Mesendoderm (in vitro differentiated cells): ENCODE measurements around the gene BLACAT1.

Experiments used
- DNase-seq: peaks from one replicate; pipeline ENCODE4 v3.0.0; 2013
- H2AK5ac ChIP-seq: 2 replicates; pipeline ENCODE4 v1.6.1; 2013; ENCODE audit warnings: low read length, inconsistent platforms
- H2BK120ac ChIP-seq: 2 replicates; pipeline ENCODE4 v1.6.1; 2013; ENCODE audit warnings: low read depth, mild to moderate bottlenecking, low read length, moderate library complexity, mixed read lengths
- H2BK15ac ChIP-seq: replicated peaks from 2 replicates; pipeline ENCODE4 v1.6.1; 2013; ENCODE audit warnings: low read depth, mild to moderate bottlenecking, moderate library complexity
- H2BK5ac ChIP-seq: 2 replicates; pipeline ENCODE4 v1.6.1; 2013; ENCODE audit warnings: low read length, inconsistent platforms
- H3K18ac ChIP-seq: 2 replicates; pipeline ENCODE4 v1.6.1; 2013; ENCODE audit warnings: mild to moderate bottlenecking, low read length, mixed read lengths
- H3K23ac ChIP-seq: one replicate; pipeline ENCODE4 v1.6.1; 2013; ENCODE audit warnings: low read length
- H3K27ac ChIP-seq: 2 replicates; pipeline ENCODE4 v1.5.1; 2013; ENCODE audit warnings: low read depth, mild to moderate bottlenecking, inconsistent platforms, low read length, moderate library complexity
- H3K27me3 ChIP-seq: 2 replicates; pipeline ENCODE4 v1.6.1; 2013; ENCODE audit warnings: low read length, control low read depth, mild to moderate bottlenecking, inconsistent platforms; ENCODE audit not compliant: insufficient read depth, poor library complexity
- H3K36me3 ChIP-seq: 2 replicates; pipeline ENCODE4 v1.6.1; 2013; ENCODE audit warnings: low read length, inconsistent platforms; ENCODE audit not compliant: control insufficient read depth, insufficient read depth
- H3K4ac ChIP-seq: one replicate; pipeline ENCODE4 v1.6.1; 2013; ENCODE audit warnings: low read depth, mild to moderate bottlenecking, low read length, moderate library complexity
- H3K4me1 ChIP-seq: 2 replicates; pipeline ENCODE4 v1.6.1; 2013; ENCODE audit warnings: low read depth, low read length, inconsistent platforms; ENCODE audit not compliant: control insufficient read depth
- H3K4me2 ChIP-seq: 2 replicates; pipeline ENCODE4 v1.6.1; 2013; ENCODE audit warnings: low read length
- H3K4me3 ChIP-seq: 2 replicates; pipeline ENCODE4 v1.5.1; 2013; ENCODE audit warnings: mild to moderate bottlenecking, low read length
- H3K56ac ChIP-seq: one replicate; pipeline ENCODE4 v1.6.1; 2013; ENCODE audit warnings: low read length
- H3K79me1 ChIP-seq: 2 replicates; pipeline ENCODE4 v1.6.1; 2013; ENCODE audit warnings: low read length, inconsistent platforms
- H3K79me2 ChIP-seq: 2 replicates; pipeline ENCODE4 v1.6.1; 2013; ENCODE audit warnings: mild to moderate bottlenecking, low read length; ENCODE audit not compliant: control insufficient read depth, insufficient read depth
- H3K9ac ChIP-seq: 2 replicates; pipeline ENCODE4 v1.6.1; 2013; ENCODE audit warnings: low read length, inconsistent platforms
- H4K5ac ChIP-seq: one replicate; pipeline ENCODE4 v1.6.1; 2013; ENCODE audit warnings: low read length
- H4K8ac ChIP-seq: one replicate; pipeline ENCODE4 v1.6.1; 2013; ENCODE audit warnings: low read depth, mild to moderate bottlenecking, control low read depth, low read length, moderate library complexity
- WGBS: extraction: QIAGEN DNeasy Blood & Tissue Kit; methylation state at CpG from one replicate; pipeline ENCODE4 v1.1.7; 2013; ENCODE audit warnings: low lambda C conversion rate, missing lambda C conversion rate; ENCODE audit not compliant: insufficient coverage; ENCODE audit errors: extremely low coverage; 5-methylcytosine and 5-hydroxymethylcytosine counted together

Gene BLACAT1

GRCh38 chr1:205452364-205452763 lies 3.5 kb downstream of the BLACAT1 start:
- H4K5ac ChIP-seq: no peak overlapping the region
- no peaks in the 10 kb centered on the region for H3K27me3 ChIP-seq
- no peak overlapping the region for H3K23ac ChIP-seq
- no peak for DNase-seq
- H3K9ac ChIP-seq: peak overlapping the region; percentile 52
- H3K18ac ChIP-seq: peak overlapping the region; percentile 3
- no peak overlapping the region for H3K4me2 ChIP-seq
- no peak overlapping the region for H2AK5ac ChIP-seq
- H3K4me3 ChIP-seq: no peak overlapping the region
- peaks cover 30% of the 10 kb centered on the region for H3K4me1 ChIP-seq
- no peak overlapping the region for H3K4ac ChIP-seq
- H3K79me2 ChIP-seq: peaks cover 11% of the 10 kb centered on the region
- no peak overlapping the region for H2BK5ac ChIP-seq
- H2BK15ac ChIP-seq: no peak overlapping the region
- no peak overlapping the region for H2BK120ac ChIP-seq
- H3K56ac ChIP-seq: peak overlapping the region; percentile 77
- peak overlapping the region; percentile 25 for H3K27ac ChIP-seq
- H3K79me1 ChIP-seq: peaks cover 9% of the 10 kb centered on the region
- WGBS: no CpG with 5 or more reads among the region's 2 CpGs
- H3K36me3 ChIP-seq: no peaks in the 10 kb centered on the region
- H4K8ac ChIP-seq: no peak overlapping the region

- H3K79me1 ChIP-seq: peaks cover 12% of the 10 kb centered on the region
- peaks cover 14% of the 10 kb centered on the region for H3K79me2 ChIP-seq
- H3K4ac ChIP-seq: no peak overlapping the region
- H2BK5ac ChIP-seq: no peak overlapping the region
- H3K27ac ChIP-seq: peak overlapping the region; percentile 95
- peaks cover 36% of the 10 kb centered on the region for H3K4me1 ChIP-seq
- H3K4me3 ChIP-seq: no peak overlapping the region
- DNase-seq: peak; percentile 86
- H3K27me3 ChIP-seq: no peaks in the 10 kb centered on the region
- no peak overlapping the region for H3K4me2 ChIP-seq
- H4K5ac ChIP-seq: no peak overlapping the region
- no peak overlapping the region for H2AK5ac ChIP-seq
- H3K9ac ChIP-seq: no peak overlapping the region
- peak overlapping the region; percentile 96 for H3K56ac ChIP-seq
- WGBS: no CpG with 5 or more reads among the region's 2 CpGs
- no peak overlapping the region for H4K8ac ChIP-seq
- H3K36me3 ChIP-seq: peaks cover 3% of the 10 kb centered on the region
- no peak overlapping the region for H3K18ac ChIP-seq
- H2BK120ac ChIP-seq: no peak overlapping the region
- no peak overlapping the region for H2BK15ac ChIP-seq
- no peak overlapping the region for H3K23ac ChIP-seq
Measured at GRCh38 chr1:205451759-205452164, 4.1 kb downstream of the BLACAT1 start.

GRCh38 chr1:205451202-205451601 lies 4.6 kb downstream of the BLACAT1 start:
- Histone ChIP-seq H3K79me1 (peaks cover 16% of the 10 kb centered on the region), H3K56ac (peak overlapping the region; percentile 96), H3K4me3 (no peak overlapping the region), H3K27me3 (no peaks in the 10 kb centered on the region), H3K18ac (peak overlapping the region; percentile 76), H2BK15ac (peak overlapping the region; percentile 22), H3K4ac (peak overlapping the region; percentile 63), H3K4me2 (peak overlapping the region; percentile 10), H4K5ac (no peak overlapping the region), H4K8ac (no peak overlapping the region), H3K36me3 (peaks cover 3% of the 10 kb centered on the region), H3K9ac (peak overlapping the region; percentile 50), H3K27ac (peak overlapping the region; percentile 95), H3K23ac (no peak overlapping the region), H2AK5ac (peak overlapping the region; percentile 2), H3K79me2 (peaks cover 12% of the 10 kb centered on the region), H2BK120ac (peak overlapping the region; percentile 55), H3K4me1 (peaks cover 40% of the 10 kb centered on the region), H2BK5ac (peak overlapping the region; percentile 95)
- DNase-seq: peak; percentile 91
- no CpG with 5 or more reads among the region's 5 CpGs for WGBS

- no CpG with 5 or more reads among the region's 4 CpGs for WGBS
- peaks cover 44% of the 10 kb centered on the region for H3K4me1 ChIP-seq
- H3K79me2 ChIP-seq: peaks cover 12% of the 10 kb centered on the region
- peak overlapping the region; percentile 95 for H3K27ac ChIP-seq
- peak overlapping the region; percentile 63 for H3K4ac ChIP-seq
- peak overlapping the region; percentile 70 for H3K23ac ChIP-seq
- no peak overlapping the region for H4K5ac ChIP-seq
- peak overlapping the region; percentile 55 for H2BK120ac ChIP-seq
- peak overlapping the region; percentile 95 for H2AK5ac ChIP-seq
- H3K9ac ChIP-seq: peak overlapping the region; percentile 34
- H3K4me3 ChIP-seq: no peak overlapping the region
- peak; percentile 88 for DNase-seq
- no peak overlapping the region for H2BK15ac ChIP-seq
- peaks cover 3% of the 10 kb centered on the region for H3K36me3 ChIP-seq
- H3K4me2 ChIP-seq: peak overlapping the region; percentile 34
- H3K27me3 ChIP-seq: no peaks in the 10 kb centered on the region
- H2BK5ac ChIP-seq: peak overlapping the region; percentile 95
- peak overlapping the region; percentile 76 for H3K18ac ChIP-seq
- H3K56ac ChIP-seq: peak overlapping the region; percentile 96
- no peak overlapping the region for H4K8ac ChIP-seq
- H3K79me1 ChIP-seq: peaks cover 17% of the 10 kb centered on the region
Measured at GRCh38 chr1:205450448-205450847, 5.4 kb downstream of the BLACAT1 start.

- Histone ChIP-seq H3K4me1 (peaks cover 47% of the 10 kb centered on the region), H3K27ac (peak overlapping the region; percentile 95), H3K79me2 (peaks cover 9% of the 10 kb centered on the region), H2BK5ac (peak overlapping the region; percentile 95), H3K4ac (peak overlapping the region; percentile 84), H3K9ac (peak overlapping the region; percentile 89), H3K23ac (peak overlapping the region; percentile 81), H4K5ac (no peak overlapping the region), H3K79me1 (peaks cover 16% of the 10 kb centered on the region), H3K4me3 (peak overlapping the region; percentile 19), H3K56ac (peak overlapping the region; percentile 97), H3K18ac (peak overlapping the region; percentile 86), H2BK15ac (no peak overlapping the region), H3K27me3 (no peaks in the 10 kb centered on the region), H3K4me2 (peak overlapping the region; percentile 66), H2AK5ac (no peak overlapping the region), H4K8ac (peak overlapping the region; percentile 29), H2BK120ac (peak overlapping the region; percentile 64), H3K36me3 (peaks cover 3% of the 10 kb centered on the region)
- no CpG with 5 or more reads among the region's 18 CpGs for WGBS
- peak; percentile 99 for DNase-seq
Measured at GRCh38 chr1:205449750-205450443, 5.9 kb downstream of the BLACAT1 start.
